ENCODE data around the gene MT1H. TPM values are rescaled to one million over a fixed set of nuclear protein-coding genes. Genes with fewer than 3 reads are reported as not detected.

Gene MT1H
- total and polyA plus RNA-seq, 2 donors (not counting 1 experiment from before 2014, with no cell fraction given), result not detected

GRCh38 chr16:56641166-56641565 lies 28.4 kb upstream of the MT1H start:
- H3K27me3 ChIP-seq (replicated peaks in 1 of 4; ENCODE audit: control extremely low read depth in 1 of 4, control insufficient read depth in 3 of 4, insufficient read depth in 4 of 4, low read length in 3 of 4), result peaks cover 0 to 70% (median 25%) of the 10 kb centered on the region in 4 experiments
- no peaks in the 10 kb centered on the region for H3K36me3 ChIP-seq (replicated peaks in 1 of 2; ENCODE audit: control extremely low read depth in 1 of 2, control insufficient read depth in 1 of 2, extremely low read depth in 1 of 2, insufficient read depth in 2 of 2, low read length in 1 of 2)
- ChIA-PET CTCF (no interaction called here), POLR2A (interaction anchor here (0.5 kb wide), 1 partner anchor 14 kb away, joined by 3 read pairs; no protein-coding TSS in a partner anchor)
- H3K9me3 ChIP-seq (ENCODE audit: control extremely low read depth in 1 of 3, control insufficient read depth in 2 of 3, insufficient read depth in 1 of 3, low read length in 2 of 3), result peaks cover 0 to 4% (median 0%) of the 10 kb centered on the region in 3 donors
- peaks cover 18 to 27% of the 10 kb centered on the region in 2 donors for H3K4me1 ChIP-seq (ENCODE audit: control insufficient read depth in 2 of 2, insufficient read depth in 2 of 2, low read length in 2 of 2)
- H2AFZ ChIP-seq (ENCODE audit: insufficient read depth, low read depth, low read length, poor library complexity, severe bottlenecking), result no peak overlapping the region
- H3K27ac Mint-ChIP-seq, result no peak overlapping the region
- TF ChIP-seq EZH2 (IDR thresholded peaks at IDR 0.05; ENCODE audit: borderline replicate concordance, insufficient read depth, low read depth, low read length, poor library complexity, severe bottlenecking), result no peak
- TF ChIP-seq, protein P1, sequence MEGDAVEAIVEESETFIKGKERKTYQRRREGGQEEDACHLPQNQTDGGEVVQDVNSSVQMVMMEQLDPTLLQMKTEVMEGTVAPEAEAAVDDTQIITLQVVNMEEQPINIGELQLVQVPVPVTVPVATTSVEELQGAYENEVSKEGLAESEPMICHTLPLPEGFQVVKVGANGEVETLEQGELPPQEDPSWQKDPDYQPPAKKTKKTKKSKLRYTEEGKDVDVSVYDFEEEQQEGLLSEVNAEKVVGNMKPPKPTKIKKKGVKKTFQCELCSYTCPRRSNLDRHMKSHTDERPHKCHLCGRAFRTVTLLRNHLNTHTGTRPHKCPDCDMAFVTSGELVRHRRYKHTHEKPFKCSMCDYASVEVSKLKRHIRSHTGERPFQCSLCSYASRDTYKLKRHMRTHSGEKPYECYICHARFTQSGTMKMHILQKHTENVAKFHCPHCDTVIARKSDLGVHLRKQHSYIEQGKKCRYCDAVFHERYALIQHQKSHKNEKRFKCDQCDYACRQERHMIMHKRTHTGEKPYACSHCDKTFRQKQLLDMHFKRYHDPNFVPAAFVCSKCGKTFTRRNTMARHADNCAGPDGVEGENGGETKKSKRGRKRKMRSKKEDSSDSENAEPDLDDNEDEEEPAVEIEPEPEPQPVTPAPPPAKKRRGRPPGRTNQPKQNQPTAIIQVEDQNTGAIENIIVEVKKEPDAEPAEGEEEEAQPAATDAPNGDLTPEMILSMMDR (IDR thresholded peaks at IDR 0.05), result no peak
- H3K9ac ChIP-seq (ENCODE audit: low read length), result no peak overlapping the region
- peaks cover 24% of the 10 kb centered on the region for H3K4me1 Mint-ChIP-seq
- H4K20me1 ChIP-seq (ENCODE audit: control insufficient read depth, insufficient read depth, low read length, poor library complexity, severe bottlenecking), result no peaks in the 10 kb centered on the region
- no peak overlapping the region for H3K4me3 Mint-ChIP-seq
- H3K9me3 Mint-ChIP-seq (ENCODE audit: insufficient read depth), result no peaks in the 10 kb centered on the region
- intact Hi-C loops (cut with micrococcal nuclease), result no loop called here
- H3K4me3 ChIP-seq (ENCODE audit: control extremely low read depth in 1 of 5, extremely low read depth in 1 of 5, insufficient read depth in 1 of 5, low read depth in 2 of 5, low read length in 4 of 5), result no peak overlapping the region
- ATAC-seq (ENCODE audit: low read depth) (no peak), DNase-seq (no peak)
- no peaks in the 10 kb centered on the region for H3K79me2 ChIP-seq (ENCODE audit: control insufficient read depth, insufficient read depth, low read length)
- H3K27ac ChIP-seq (ENCODE audit: low read length in 2 of 2), result no peak overlapping the region
- H3K4me2 ChIP-seq (replicated peaks; ENCODE audit: low read depth, low read length, poor library complexity, severe bottlenecking), result no peak overlapping the region
- WGBS (ENCODE audit: insufficient coverage), result no CpG with 5 or more reads among the region's 2 CpGs
- peaks cover 78% of the 10 kb centered on the region for H3K27me3 Mint-ChIP-seq

GRCh38 chr16:56643080-56643778 lies 26.4 kb upstream of the MT1H start:
- Histone ChIP-seq H3K9ac (ENCODE audit: low read length) (peak overlapping the region; percentile 40), H3K36me3 (replicated peaks in 1 of 2; ENCODE audit: control extremely low read depth in 1 of 2, control insufficient read depth in 1 of 2, extremely low read depth in 1 of 2, insufficient read depth in 2 of 2, low read length in 1 of 2) (no peaks in the 10 kb centered on the region), H3K27ac (ENCODE audit: low read length in 2 of 2) (no peak overlapping the region), H4K20me1 (ENCODE audit: control insufficient read depth, insufficient read depth, low read length, poor library complexity, severe bottlenecking) (no peaks in the 10 kb centered on the region), H3K9me3 (ENCODE audit: control extremely low read depth in 1 of 3, control insufficient read depth in 2 of 3, insufficient read depth in 1 of 3, low read length in 2 of 3) (peaks cover 0 to 4% (median 0%) of the 10 kb centered on the region in 3 donors), H3K4me2 (replicated peaks; ENCODE audit: low read depth, low read length, poor library complexity, severe bottlenecking) (peak overlapping the region; percentile 65), H3K27me3 (replicated peaks in 1 of 4; ENCODE audit: control extremely low read depth in 1 of 4, control insufficient read depth in 3 of 4, insufficient read depth in 4 of 4, low read length in 3 of 4) (peaks cover 0 to 68% (median 25%) of the 10 kb centered on the region in 4 experiments), H3K4me3 (ENCODE audit: control extremely low read depth in 1 of 5, extremely low read depth in 1 of 5, insufficient read depth in 1 of 5, low read depth in 2 of 5, low read length in 4 of 5) (peak overlapping the region in 3 of 5 experiments; percentile 17 to 33 (median 33)), H3K79me2 (ENCODE audit: control insufficient read depth, insufficient read depth, low read length) (no peaks in the 10 kb centered on the region), H2AFZ (ENCODE audit: insufficient read depth, low read depth, low read length, poor library complexity, severe bottlenecking) (peak overlapping the region; percentile 57), H3K4me1 (ENCODE audit: control insufficient read depth in 2 of 2, insufficient read depth in 2 of 2, low read length in 2 of 2) (peaks cover 18 to 21% of the 10 kb centered on the region in 2 donors)
- Mint-ChIP-seq H3K27me3 (peaks cover 70% of the 10 kb centered on the region), H3K27ac (peak overlapping the region; percentile 6), H3K4me3 (peak overlapping the region; percentile 67), H3K9me3 (ENCODE audit: insufficient read depth) (no peaks in the 10 kb centered on the region), H3K4me1 (peaks cover 17% of the 10 kb centered on the region)
- TF ChIP-seq, protein P1 (IDR thresholded peaks at IDR 0.05), result no peak
- TF ChIP-seq EZH2 (IDR thresholded peaks at IDR 0.05; ENCODE audit: borderline replicate concordance, insufficient read depth, low read depth, low read length, poor library complexity, severe bottlenecking), result no peak
- peak; percentile 57 for DNase-seq
- POLR2A ChIA-PET, result interaction anchor here (0.6 to 1.4 kb wide), 2 partner anchors 35 to 274 kb away, joined by 3 to 9 read pairs; partner anchors contain the start of gene MT2A
- intact Hi-C loops (cut with micrococcal nuclease), result loop anchor here (1.0 kb wide), 2 partner anchors 14 to 35 kb away; partner anchors contain the start of genes MT1F and MT2A
- CTCF ChIA-PET, result interaction anchor here (0.7 to 2.1 kb wide), 7 partner anchors 10 to 129 kb away, joined by 3 to 12 read pairs (median 5); partner anchors contain the start of gene MT1B
- ATAC-seq (ENCODE audit: low read depth), result peak; percentile 100
- WGBS (ENCODE audit: insufficient coverage), result 9% methylated on average over 42 of the region's 42 CpGs

Data from B cell (primary cell).